ENCODE data around the gene IL3. TPM values are rescaled to one million over a fixed set of nuclear protein-coding genes. Genes with fewer than 3 reads are reported as not detected.

IL3 gene
- total RNA-seq, 2 experiments from 2014 or later = not detected

DNA sequence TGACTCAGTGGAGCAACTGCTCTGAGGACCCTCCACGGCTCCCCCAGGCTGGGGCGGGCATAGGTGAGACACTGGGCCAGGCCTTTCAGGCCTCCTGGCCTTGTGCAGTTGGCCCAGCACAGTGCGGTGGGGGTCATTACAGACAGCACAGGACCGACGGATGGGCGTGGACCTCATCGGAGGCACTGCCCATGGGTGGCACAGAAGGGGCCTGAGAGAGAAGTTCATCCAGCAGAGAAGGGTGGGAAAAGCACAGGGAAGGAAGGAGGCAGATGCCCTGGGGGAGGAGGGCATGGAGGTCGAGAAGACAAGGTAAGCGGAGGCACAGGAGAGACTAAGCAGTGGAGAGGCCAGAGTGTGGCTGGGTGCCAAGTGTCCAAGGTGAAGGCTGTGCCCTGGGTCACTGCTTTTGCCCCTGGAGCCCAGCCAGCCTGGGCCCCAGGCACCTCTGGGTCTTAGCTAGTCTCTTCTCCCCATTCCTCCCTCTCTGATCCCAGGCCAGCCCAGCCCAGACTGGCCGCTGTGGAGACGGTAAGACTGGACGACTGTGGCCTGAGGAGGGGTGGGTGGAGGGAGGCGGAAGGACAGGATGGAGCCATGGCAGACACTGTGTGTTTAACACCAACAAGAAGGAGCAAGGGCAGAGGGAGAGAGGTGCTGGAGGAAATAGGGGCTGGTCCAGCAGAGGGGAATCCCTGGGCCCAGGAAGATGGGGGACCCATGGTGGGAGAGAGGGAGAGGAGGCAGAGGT lies 5.7 kb downstream of the IL3 start:
- no peaks in the 10 kb centered on the region for H3K9me3 ChIP-seq (ENCODE audit: low read length)
- no peak overlapping the region for H3K4me3 ChIP-seq (ENCODE audit: low read depth, low read length, poor library complexity, severe bottlenecking)
- ChIA-PET CTCF (ENCODE audit: unreplicated experiment) (no interaction called here), POLR2A (no interaction called here)
- no peak overlapping the region for H3K27ac ChIP-seq (ENCODE audit: low read depth, low read length, poor library complexity, severe bottlenecking)
- no peaks in the 10 kb centered on the region for H4K20me1 ChIP-seq (ENCODE audit: insufficient read depth, low read length)
- intact Hi-C loops (cut with micrococcal nuclease; ENCODE audit: unreplicated experiment) = loop anchor here (1.0 to 10.0 kb wide), 5 partner anchors 37 to 289 kb away; no protein-coding TSS in a partner anchor
- TF ChIP-seq, protein P1, sequence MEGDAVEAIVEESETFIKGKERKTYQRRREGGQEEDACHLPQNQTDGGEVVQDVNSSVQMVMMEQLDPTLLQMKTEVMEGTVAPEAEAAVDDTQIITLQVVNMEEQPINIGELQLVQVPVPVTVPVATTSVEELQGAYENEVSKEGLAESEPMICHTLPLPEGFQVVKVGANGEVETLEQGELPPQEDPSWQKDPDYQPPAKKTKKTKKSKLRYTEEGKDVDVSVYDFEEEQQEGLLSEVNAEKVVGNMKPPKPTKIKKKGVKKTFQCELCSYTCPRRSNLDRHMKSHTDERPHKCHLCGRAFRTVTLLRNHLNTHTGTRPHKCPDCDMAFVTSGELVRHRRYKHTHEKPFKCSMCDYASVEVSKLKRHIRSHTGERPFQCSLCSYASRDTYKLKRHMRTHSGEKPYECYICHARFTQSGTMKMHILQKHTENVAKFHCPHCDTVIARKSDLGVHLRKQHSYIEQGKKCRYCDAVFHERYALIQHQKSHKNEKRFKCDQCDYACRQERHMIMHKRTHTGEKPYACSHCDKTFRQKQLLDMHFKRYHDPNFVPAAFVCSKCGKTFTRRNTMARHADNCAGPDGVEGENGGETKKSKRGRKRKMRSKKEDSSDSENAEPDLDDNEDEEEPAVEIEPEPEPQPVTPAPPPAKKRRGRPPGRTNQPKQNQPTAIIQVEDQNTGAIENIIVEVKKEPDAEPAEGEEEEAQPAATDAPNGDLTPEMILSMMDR (conservative IDR thresholded peaks at IDR 0.05; ENCODE audit: low read length) = no peak
- TF ChIP-seq EZH2phosphoT487 (IDR thresholded peaks at IDR 0.05; ENCODE audit: borderline replicate concordance, low read depth, low read length) = no peak
- H3K4me1 ChIP-seq (ENCODE audit: insufficient read depth, low read length, poor library complexity, severe bottlenecking) = no peaks in the 10 kb centered on the region
- H3K79me2 ChIP-seq (ENCODE audit: insufficient read depth, low read depth, low read length) = no peaks in the 10 kb centered on the region
- no peaks in the 10 kb centered on the region for H3K9me2 ChIP-seq (ENCODE audit: insufficient read depth, low read length)
- BruUV-seq (replicated peaks) = no TSS peak
- no peak for DNase-seq (ENCODE audit: low spot score)
- no peak overlapping the region for H3K4me2 ChIP-seq (ENCODE audit: low read length)
- no peak overlapping the region for H2AFZ ChIP-seq (ENCODE audit: low read length)
- H3K36me3 ChIP-seq (ENCODE audit: insufficient read depth, low read length) = no peaks in the 10 kb centered on the region

DNA sequence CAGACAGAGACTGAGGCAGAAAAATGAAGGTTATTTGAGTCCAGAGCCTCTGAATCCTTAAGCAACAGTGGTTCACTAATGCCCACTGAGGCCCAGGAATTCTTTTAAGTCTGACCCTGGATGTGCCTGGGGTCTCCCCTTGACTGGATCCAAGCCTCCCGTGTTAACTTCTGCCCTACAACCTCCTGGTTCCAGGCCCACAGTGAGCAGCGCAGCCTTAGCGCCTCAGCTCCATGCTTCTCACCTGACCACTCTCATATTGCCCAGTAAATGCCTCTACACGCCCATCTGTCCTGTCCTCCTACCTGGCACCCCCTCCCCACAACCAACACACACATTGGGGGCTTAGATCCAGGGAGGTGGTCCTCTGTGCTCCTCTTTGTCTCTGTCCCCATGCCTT lies 6.4 kb downstream of the IL3 start:
- no peak overlapping the region for H3K4me3 ChIP-seq (ENCODE audit: low read depth, low read length, poor library complexity, severe bottlenecking)
- H3K79me2 ChIP-seq (ENCODE audit: insufficient read depth, low read depth, low read length) = no peaks in the 10 kb centered on the region
- no peaks in the 10 kb centered on the region for H3K36me3 ChIP-seq (ENCODE audit: insufficient read depth, low read length)
- H2AFZ ChIP-seq (ENCODE audit: low read length) = no peak overlapping the region
- ChIA-PET CTCF (ENCODE audit: unreplicated experiment) (no interaction called here), POLR2A (no interaction called here)
- intact Hi-C loops (cut with micrococcal nuclease; ENCODE audit: unreplicated experiment) = loop anchor here (10.0 kb wide), 1 partner anchor 288 kb away; no protein-coding TSS in a partner anchor
- DNase-seq (ENCODE audit: low spot score) = no peak
- TF ChIP-seq, protein P1 (conservative IDR thresholded peaks at IDR 0.05; ENCODE audit: low read length) = no peak
- BruUV-seq (replicated peaks) = no TSS peak
- no peaks in the 10 kb centered on the region for H3K9me3 ChIP-seq (ENCODE audit: low read length)
- H3K27ac ChIP-seq (ENCODE audit: low read depth, low read length, poor library complexity, severe bottlenecking) = no peak overlapping the region
- no peaks in the 10 kb centered on the region for H3K9me2 ChIP-seq (ENCODE audit: insufficient read depth, low read length)
- H4K20me1 ChIP-seq (ENCODE audit: insufficient read depth, low read length) = no peaks in the 10 kb centered on the region
- H3K4me2 ChIP-seq (ENCODE audit: low read length) = no peak overlapping the region
- no peaks in the 10 kb centered on the region for H3K4me1 ChIP-seq (ENCODE audit: insufficient read depth, low read length, poor library complexity, severe bottlenecking)

- DNase-seq (ENCODE audit: low spot score) = no peak
- Histone ChIP-seq H2AFZ (ENCODE audit: low read length) (no peak overlapping the region), H3K9me3 (ENCODE audit: low read length) (no peaks in the 10 kb centered on the region), H3K4me2 (ENCODE audit: low read length) (no peak overlapping the region), H4K20me1 (ENCODE audit: insufficient read depth, low read length) (no peaks in the 10 kb centered on the region), H3K79me2 (ENCODE audit: insufficient read depth, low read depth, low read length) (no peaks in the 10 kb centered on the region), H3K36me3 (ENCODE audit: insufficient read depth, low read length) (no peaks in the 10 kb centered on the region), H3K4me1 (ENCODE audit: insufficient read depth, low read length, poor library complexity, severe bottlenecking) (no peaks in the 10 kb centered on the region), H3K4me3 (ENCODE audit: low read depth, low read length, poor library complexity, severe bottlenecking) (no peak overlapping the region), H3K27ac (ENCODE audit: low read depth, low read length, poor library complexity, severe bottlenecking) (no peak overlapping the region), H3K9me2 (ENCODE audit: insufficient read depth, low read length) (no peaks in the 10 kb centered on the region)
- ChIA-PET POLR2A (interaction anchor here (0.5 kb wide), 1 partner anchor 87 kb away, joined by 5 read pairs; no protein-coding TSS in a partner anchor), CTCF (ENCODE audit: unreplicated experiment) (no interaction called here)
- no TSS peak for BruUV-seq (replicated peaks)
- TF ChIP-seq, protein P1 (conservative IDR thresholded peaks at IDR 0.05; ENCODE audit: low read length) = no peak
- no peak for TF ChIP-seq EZH2phosphoT487 (IDR thresholded peaks at IDR 0.05; ENCODE audit: borderline replicate concordance, low read depth, low read length)
- intact Hi-C loops (cut with micrococcal nuclease; ENCODE audit: unreplicated experiment) = loop anchor here (10.0 kb wide), 1 partner anchor 287 kb away; no protein-coding TSS in a partner anchor
These were observed 7.0 kb downstream of the IL3 start for GRCh38 chr5:132067451-132067850.

Data from OCI-LY7 (cell line).